Tibial nerve (tissue), 4 donors: ENCODE data around the gene GART.

Experiments used
- CTCF ChIP-seq, 5 experiments: fragments of 200-600 bp in 3 of 5; fragments of 450-650 bp in 2 of 5; sonication (generic) in 3 of 5; IDR thresholded peaks; one replicate each; pipeline ENCODE4 v1.5.1; 2016 to 2019; ENCODE audit warnings: antibody characterized with exemption in 5 of 5, mild to moderate bottlenecking in 3 of 5, moderate library complexity in 2 of 5
- EP300 ChIP-seq, 2 donors: sonication (generic); formaldehyde crosslinking; IDR thresholded peaks; one replicate each; pipeline ENCODE4 v1.6.1; 2017; ENCODE audit warnings: antibody characterized with exemption in 2 of 2, mild to moderate bottlenecking in 1 of 2

- TF ChIP-seq CTCF (IDR thresholded peaks at IDR 0.05) (no peak), EP300 (IDR thresholded peaks at IDR 0.05) (no peak)
Measured at GRCh38 chr21:33493756-33494155, 48.2 kb downstream of the GART start.
